ACC112 (cell line): ENCODE data around the gene PCDH1.
A peak's percentile ranks its signal among the peaks of the same experiment; 100 is the strongest.
"Not testable (repeated sequence)": the region's sequence is repeated elsewhere in the genome, so short reads cannot be mapped to it uniquely, and the experiment has no call there.

Source experiments
- H2AFZ ChIP-seq: fragments of 200-600 bp; sonication (generic); one replicate; pipeline ENCODE4 v1.6.0; 2017; ENCODE audit warnings: antibody characterized with exemption, low read length; ENCODE audit not compliant: unreplicated experiment
- H3K27ac ChIP-seq: fragments of 200-600 bp; sonication (generic); 2 replicates; pipeline ENCODE4 v1.5.1; 2014; ENCODE audit warnings: low read depth, mild to moderate bottlenecking, antibody characterized with exemption, low read length, moderate library complexity
- H3K27me3 ChIP-seq: fragments of 200-600 bp; sonication (generic); 2 replicates; pipeline ENCODE4 v1.6.1; 2014; ENCODE audit warnings: mild to moderate bottlenecking, antibody characterized with exemption, low read length, moderate library complexity, mixed read lengths; ENCODE audit not compliant: insufficient read depth
- H3K36me3 ChIP-seq: fragments of 200-600 bp; sonication (generic); 2 replicates; pipeline ENCODE4 v1.6.1; 2016; ENCODE audit warnings: mild to moderate bottlenecking, antibody characterized with exemption, low read length, moderate library complexity, mixed read lengths; ENCODE audit not compliant: insufficient read depth
- H3K4me1 ChIP-seq: fragments of 200-600 bp; sonication (generic); one replicate; pipeline ENCODE4 v1.6.1; 2016; ENCODE audit warnings: low read length, mixed read lengths; ENCODE audit not compliant: insufficient read depth, unreplicated experiment, control insufficient read depth
- H3K4me3 ChIP-seq: fragments of 200-600 bp; sonication (generic); 2 replicates; pipeline ENCODE4 v1.5.1; 2014; ENCODE audit warnings: mild to moderate bottlenecking, low read depth, low read length
- H3K79me2 ChIP-seq: fragments of 200-600 bp; sonication (generic); one replicate; pipeline ENCODE4 v1.6.0; 2016; ENCODE audit warnings: low read length; ENCODE audit not compliant: control insufficient read depth, unreplicated experiment, insufficient read depth

The PCDH1 gene

DNA sequence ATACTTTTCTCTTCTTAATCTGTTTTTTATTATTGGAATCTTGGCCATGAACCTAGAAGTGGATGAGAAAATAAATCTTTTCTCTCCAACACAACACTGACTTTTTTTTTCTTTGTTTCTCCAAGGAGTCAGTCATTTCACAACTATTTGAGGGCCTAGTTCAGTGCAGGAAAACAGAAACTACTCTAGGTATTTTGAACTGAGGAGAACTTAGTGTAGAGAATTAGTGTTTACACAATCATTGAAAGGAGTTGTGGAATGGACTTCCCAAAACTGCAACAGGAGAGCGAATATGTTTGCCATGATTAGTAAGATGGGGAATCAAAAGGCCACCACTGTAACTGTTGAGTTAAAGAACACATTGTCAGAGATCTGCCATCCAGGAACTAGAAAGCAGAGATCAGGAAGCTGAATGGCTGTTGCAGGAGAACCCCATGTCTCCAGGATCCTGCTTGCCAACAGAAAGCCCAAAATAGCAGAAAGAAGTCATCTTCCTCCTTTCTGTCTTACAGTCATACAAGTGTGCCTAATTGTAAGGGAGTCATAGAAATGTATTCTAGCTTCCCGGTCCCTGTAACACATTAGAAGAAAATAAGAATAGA lies 20.3 kb upstream of the PCDH1 start:
- no peak overlapping the region for H3K27ac ChIP-seq
- H3K36me3 ChIP-seq: no peaks in the 10 kb centered on the region
- no peaks in the 10 kb centered on the region for H3K4me1 ChIP-seq
- H2AFZ ChIP-seq: no peak overlapping the region
- no peaks in the 10 kb centered on the region for H3K79me2 ChIP-seq
- H3K27me3 ChIP-seq: peaks cover 17% of the 10 kb centered on the region
- H3K4me3 ChIP-seq: no peak overlapping the region

- no peak overlapping the region for H2AFZ ChIP-seq
- H3K4me3 ChIP-seq: no peak overlapping the region
- H3K36me3 ChIP-seq: no peaks in the 10 kb centered on the region
- no peak overlapping the region for H3K27ac ChIP-seq
- no peaks in the 10 kb centered on the region for H3K79me2 ChIP-seq
- H3K27me3 ChIP-seq: peaks cover 15% of the 10 kb centered on the region
- no peaks in the 10 kb centered on the region for H3K4me1 ChIP-seq
Measured at GRCh38 chr5:141897425-141897824, 19.2 kb upstream of the PCDH1 start.

DNA sequence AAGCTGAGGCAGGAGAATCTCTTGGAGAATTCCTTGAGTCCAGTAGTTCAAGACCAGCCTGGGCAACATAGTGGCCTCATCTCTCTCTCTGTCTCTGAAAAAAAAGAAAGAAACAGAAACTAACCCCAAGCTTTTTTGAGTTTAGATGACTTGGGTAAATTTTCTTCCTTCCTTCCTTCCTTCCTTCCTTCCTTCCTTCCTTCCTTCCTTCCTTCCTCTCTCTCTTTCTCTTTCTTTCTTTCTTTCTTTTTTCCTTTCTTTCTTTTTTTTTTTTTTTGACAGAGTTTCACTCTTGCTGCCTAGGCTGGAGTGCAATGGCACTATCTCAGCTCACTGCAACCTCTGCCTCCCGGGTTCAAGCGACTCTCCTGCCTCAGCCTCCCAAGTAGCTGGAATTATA lies 12.2 kb upstream of the PCDH1 start:
- H3K4me1 ChIP-seq, H3K36me3 ChIP-seq, H2AFZ ChIP-seq, H3K27ac ChIP-seq, H3K4me3 ChIP-seq, H3K79me2 ChIP-seq: not testable (repeated sequence)
- H3K27me3 ChIP-seq: peaks cover 30% of the 10 kb centered on the region

DNA sequence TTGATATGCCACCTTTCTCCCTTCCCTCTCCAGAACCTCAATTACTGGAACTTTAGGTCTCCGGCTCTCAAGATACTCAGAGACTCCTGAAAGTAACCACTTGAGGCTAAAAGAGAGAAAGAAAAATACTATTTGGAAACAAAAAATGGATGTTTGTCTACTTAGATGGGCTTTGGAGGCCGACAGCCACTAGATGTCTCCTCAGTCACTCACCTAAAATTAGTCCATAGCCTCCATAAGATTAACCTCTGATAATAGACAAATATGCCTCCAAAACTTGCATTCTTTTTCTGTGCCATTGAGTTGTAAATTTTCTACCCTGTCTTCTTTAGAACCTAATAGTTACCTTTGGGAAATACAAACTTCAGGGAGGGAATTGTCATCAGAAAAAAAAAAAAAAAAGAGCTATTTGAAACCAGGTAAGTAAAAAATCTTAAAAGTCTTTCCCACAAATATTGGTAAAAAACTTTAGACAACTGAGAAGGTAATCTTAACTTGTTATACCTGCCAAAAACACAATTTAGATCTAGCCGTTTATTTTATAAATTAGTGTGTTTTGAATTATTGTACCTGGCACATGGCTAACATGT lies 11.2 kb upstream of the PCDH1 start:
- peak overlapping the region; percentile 29 for H2AFZ ChIP-seq
- H3K27me3 ChIP-seq: peaks cover 33% of the 10 kb centered on the region
- H3K27ac ChIP-seq: no peak overlapping the region
- H3K4me1 ChIP-seq: no peaks in the 10 kb centered on the region
- H3K4me3 ChIP-seq: no peak overlapping the region
- H3K36me3 ChIP-seq: no peaks in the 10 kb centered on the region
- H3K79me2 ChIP-seq: no peaks in the 10 kb centered on the region

GRCh38 chr5:141883892-141884318 lies 5.7 kb upstream of the PCDH1 start:
- Histone ChIP-seq H3K79me2 (no peaks in the 10 kb centered on the region), H3K27me3 (peaks cover 71% of the 10 kb centered on the region), H3K27ac (no peak overlapping the region), H3K4me3 (no peak overlapping the region), H3K36me3 (no peaks in the 10 kb centered on the region), H2AFZ (no peak overlapping the region), H3K4me1 (peaks cover 2% of the 10 kb centered on the region)

GRCh38 chr5:141883184-141883891 lies 5.1 kb upstream of the PCDH1 start:
- no peak overlapping the region for H3K27ac ChIP-seq
- no peaks in the 10 kb centered on the region for H3K79me2 ChIP-seq
- no peak overlapping the region for H2AFZ ChIP-seq
- no peaks in the 10 kb centered on the region for H3K36me3 ChIP-seq
- peaks cover 6% of the 10 kb centered on the region for H3K4me1 ChIP-seq
- peaks cover 71% of the 10 kb centered on the region for H3K27me3 ChIP-seq
- H3K4me3 ChIP-seq: no peak overlapping the region

DNA sequence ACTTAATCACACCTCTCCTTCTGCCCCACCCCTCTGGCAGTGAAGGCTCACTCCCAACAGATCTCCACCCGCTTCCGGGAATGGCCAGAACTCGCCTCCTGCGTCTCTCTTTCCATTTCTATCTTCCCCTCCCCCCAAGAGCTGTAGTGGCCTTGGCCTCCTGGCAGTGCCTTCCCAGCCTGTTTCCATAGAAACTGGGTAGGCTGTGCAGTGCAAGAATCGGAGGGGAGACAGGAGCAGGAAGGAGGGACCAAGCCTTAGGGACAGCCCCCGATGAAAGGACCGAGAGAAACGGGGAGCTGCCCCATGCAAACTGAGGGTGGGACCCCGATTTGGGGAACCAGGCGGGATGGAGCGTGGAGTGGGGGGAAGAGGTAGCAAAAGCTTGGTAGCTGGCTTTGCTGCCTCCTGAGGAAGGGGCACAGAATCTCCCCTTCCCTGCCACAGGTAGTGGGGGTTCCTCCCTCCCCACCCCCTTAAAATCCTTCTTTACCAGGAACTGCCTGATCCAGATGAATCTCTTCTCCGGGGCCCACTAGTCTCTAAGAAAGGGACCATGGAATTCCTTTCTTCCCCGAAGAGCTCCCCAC lies 4.5 kb upstream of the PCDH1 start:
- H3K4me3 ChIP-seq: no peak overlapping the region
- H3K27ac ChIP-seq: no peak overlapping the region
- H3K79me2 ChIP-seq: no peaks in the 10 kb centered on the region
- H3K27me3 ChIP-seq: peaks cover 74% of the 10 kb centered on the region
- peaks cover 6% of the 10 kb centered on the region for H3K4me1 ChIP-seq
- no peaks in the 10 kb centered on the region for H3K36me3 ChIP-seq
- H2AFZ ChIP-seq: no peak overlapping the region

GRCh38 chr5:141881886-141882285 lies 3.7 kb upstream of the PCDH1 start:
- Histone ChIP-seq H3K79me2 (no peaks in the 10 kb centered on the region), H3K27me3 (peaks cover 82% of the 10 kb centered on the region), H3K4me1 (peaks cover 13% of the 10 kb centered on the region), H3K4me3 (no peak overlapping the region), H3K36me3 (no peaks in the 10 kb centered on the region), H3K27ac (no peak overlapping the region), H2AFZ (no peak overlapping the region)

GRCh38 chr5:141880961-141881801 lies 3.0 kb upstream of the PCDH1 start:
- Histone ChIP-seq H3K27me3 (peaks cover 84% of the 10 kb centered on the region), H3K4me1 (peaks cover 19% of the 10 kb centered on the region), H3K36me3 (no peaks in the 10 kb centered on the region), H3K27ac (no peak overlapping the region), H2AFZ (no peak overlapping the region), H3K79me2 (no peaks in the 10 kb centered on the region), H3K4me3 (no peak overlapping the region)

GRCh38 chr5:141879941-141880738 lies 1.9 kb upstream of the PCDH1 start:
- H3K36me3 ChIP-seq: no peaks in the 10 kb centered on the region
- no peak overlapping the region for H2AFZ ChIP-seq
- peaks cover 86% of the 10 kb centered on the region for H3K27me3 ChIP-seq
- H3K27ac ChIP-seq: no peak overlapping the region
- no peaks in the 10 kb centered on the region for H3K79me2 ChIP-seq
- H3K4me1 ChIP-seq: peaks cover 19% of the 10 kb centered on the region
- no peak overlapping the region for H3K4me3 ChIP-seq
